ENCODE results near the gene RASSF1.

Gene RASSF1

DNA sequence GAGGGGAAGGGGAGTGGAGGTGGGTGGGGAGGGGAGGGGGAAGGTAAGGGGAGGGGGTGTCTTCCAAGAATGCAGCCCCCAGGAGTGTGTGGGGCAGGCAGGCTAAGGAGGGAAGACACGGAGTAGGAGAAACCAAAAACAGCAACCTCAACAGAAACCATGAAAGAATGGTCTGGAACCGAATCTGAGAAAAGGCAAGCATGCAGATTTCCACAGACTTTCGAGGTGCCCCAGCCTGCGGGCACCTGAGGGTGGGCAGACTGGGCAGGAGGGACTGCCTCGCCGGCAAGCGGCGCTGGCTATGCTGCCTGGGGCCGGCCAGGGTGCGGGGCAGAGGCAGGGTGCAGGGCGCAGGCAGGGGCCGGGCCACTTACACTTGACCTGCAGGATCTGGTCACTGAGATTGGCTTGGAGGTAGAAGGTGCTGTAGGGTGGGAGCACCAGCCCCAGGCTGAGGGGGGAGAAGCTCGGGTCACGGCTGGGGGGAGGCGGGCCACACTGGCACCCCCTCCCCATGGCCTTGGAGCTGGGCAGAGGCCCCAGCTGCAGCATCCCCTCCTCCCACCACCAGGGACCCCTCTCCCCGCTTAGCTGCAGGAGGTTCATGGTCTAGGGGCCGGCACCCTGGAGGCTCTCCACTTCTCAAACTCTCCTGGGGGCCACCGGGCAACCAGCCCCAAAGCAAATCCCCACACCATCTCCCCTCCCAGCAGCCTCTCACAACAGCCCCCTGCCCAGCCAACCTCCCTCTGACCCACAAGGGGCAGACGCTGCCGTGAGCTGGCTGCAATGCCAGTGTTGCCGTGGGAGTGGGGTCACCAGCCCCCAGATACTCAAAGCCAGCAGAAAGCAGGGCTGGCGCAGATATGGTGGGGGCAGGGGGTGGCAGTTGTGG, 34.0 kb upstream of the RASSF1 start:
- H3K4me3 ChIP-seq: no peak overlapping the region
- in situ Hi-C loops (cut with MboI; ENCODE audit: low sequenced_read_pairs): no loop called here
- no peaks in the 10 kb centered on the region for H3K9me3 ChIP-seq
- DNase-seq (ENCODE audit: low spot score in 2 of 2): no peak
- no peaks in the 10 kb centered on the region for H3K27me3 ChIP-seq (ENCODE audit: low read depth)
- no peaks in the 10 kb centered on the region for H3K4me1 ChIP-seq
- no peaks in the 10 kb centered on the region for H3K36me3 ChIP-seq (replicated peaks)

DNA sequence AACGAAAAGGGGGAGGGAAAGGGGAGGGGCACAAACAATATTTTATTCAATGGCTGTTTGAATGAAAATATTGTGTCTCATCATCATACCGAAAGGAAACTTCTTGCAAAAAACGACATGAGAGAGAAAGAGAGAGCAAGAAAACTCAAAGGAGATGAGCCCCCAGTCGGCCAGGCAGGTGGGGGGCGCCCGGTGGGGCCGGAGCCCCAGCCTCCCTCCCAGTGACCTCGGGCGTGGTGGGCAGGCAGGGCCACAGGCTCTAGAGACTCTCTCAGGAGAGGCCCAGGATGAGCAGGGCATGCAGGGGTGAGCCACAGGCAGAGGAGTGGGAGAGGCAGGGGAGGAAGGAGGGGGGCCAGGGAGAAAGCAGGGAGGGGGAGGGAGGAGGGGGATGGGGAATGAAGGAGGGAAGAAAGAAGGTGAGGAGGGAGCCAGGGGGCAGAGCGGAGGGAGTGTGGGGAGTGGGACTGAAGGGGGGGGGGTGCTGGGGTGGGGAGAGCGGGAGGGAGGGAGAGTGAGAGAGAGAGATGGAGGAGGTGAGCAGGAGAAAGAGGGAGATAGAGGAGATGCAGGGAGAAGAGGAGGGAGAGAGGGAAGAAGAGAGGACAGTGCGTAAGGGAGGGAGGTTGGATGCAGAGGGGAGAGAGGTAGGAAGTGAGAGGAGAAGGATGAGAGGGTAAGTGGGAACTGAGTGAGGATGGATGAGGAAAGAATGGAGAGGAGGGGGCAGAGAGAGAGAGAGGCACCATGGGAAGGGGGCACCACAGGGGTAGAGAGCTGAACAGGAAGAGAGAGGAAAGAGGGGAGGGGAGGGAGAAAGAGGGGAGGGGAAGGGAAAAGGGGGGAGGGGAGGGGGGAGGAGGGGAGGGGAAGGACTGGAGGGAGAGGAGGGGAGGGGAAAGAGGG, 32.8 kb upstream of the RASSF1 start:
- no peaks in the 10 kb centered on the region for H3K9me3 ChIP-seq
- H3K4me3 ChIP-seq: no peak overlapping the region
- DNase-seq (ENCODE audit: low spot score in 2 of 2): no peak
- no peaks in the 10 kb centered on the region for H3K4me1 ChIP-seq
- H3K36me3 ChIP-seq (replicated peaks): no peaks in the 10 kb centered on the region
- H3K27me3 ChIP-seq (ENCODE audit: low read depth): no peaks in the 10 kb centered on the region
- in situ Hi-C loops (cut with MboI; ENCODE audit: low sequenced_read_pairs): no loop called here

DNA sequence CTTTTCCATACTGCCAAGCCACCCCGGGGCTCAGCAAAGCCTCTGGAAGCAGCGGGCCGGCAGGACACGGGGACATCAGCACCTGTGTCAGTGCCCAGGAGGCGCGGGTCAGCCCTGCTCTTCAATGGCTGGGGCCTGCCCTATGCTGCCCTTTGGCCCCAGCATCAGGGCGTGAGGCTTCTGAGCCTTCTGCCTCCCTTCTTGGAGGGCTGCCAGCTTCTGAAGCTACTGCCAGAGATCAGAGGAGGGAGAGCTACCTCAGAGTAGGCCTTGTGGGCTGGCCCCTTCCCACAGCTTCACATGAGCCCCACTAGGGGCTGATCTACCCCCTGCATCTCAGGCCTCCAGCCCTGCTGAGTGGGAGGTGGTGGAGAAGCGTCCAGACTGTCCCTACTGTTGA, 31.7 kb upstream of the RASSF1 start:
- no peaks in the 10 kb centered on the region for H3K36me3 ChIP-seq (replicated peaks)
- H3K4me1 ChIP-seq: no peaks in the 10 kb centered on the region
- DNase-seq (ENCODE audit: low spot score in 2 of 2): no peak
- no peaks in the 10 kb centered on the region for H3K27me3 ChIP-seq (ENCODE audit: low read depth)
- H3K4me3 ChIP-seq: no peak overlapping the region
- in situ Hi-C loops (cut with MboI; ENCODE audit: low sequenced_read_pairs): no loop called here
- no peaks in the 10 kb centered on the region for H3K9me3 ChIP-seq

DNA sequence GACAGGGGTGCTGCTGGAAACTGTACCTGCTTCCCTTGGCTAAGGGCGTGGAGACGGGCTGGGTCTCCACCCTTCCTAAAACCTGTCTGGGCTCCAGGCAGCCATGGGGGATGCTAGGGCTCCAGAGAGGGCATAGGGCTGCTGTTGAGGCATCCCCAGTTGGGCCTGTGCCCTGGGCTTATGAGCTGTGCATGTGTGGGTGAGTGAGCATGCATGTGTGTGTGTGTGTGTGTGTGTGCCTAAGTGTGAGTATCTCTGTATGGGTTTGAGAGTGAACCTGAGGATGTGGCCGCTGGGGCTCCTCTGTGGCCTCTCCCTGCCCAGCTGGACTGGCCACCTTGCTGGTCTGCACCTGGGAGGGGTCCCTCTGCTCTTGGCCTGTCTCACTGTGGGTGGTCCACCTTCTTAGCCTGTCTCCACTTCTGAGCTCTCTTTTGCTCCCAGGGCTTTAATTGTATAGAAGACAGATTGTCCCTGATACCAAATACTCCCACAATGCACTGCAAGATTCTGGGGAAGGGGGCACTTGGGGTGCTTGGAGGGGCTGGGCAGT, 30.6 kb upstream of the RASSF1 start:
- DNase-seq (ENCODE audit: low spot score in 2 of 2): no peak
- no peaks in the 10 kb centered on the region for H3K4me1 ChIP-seq
- H3K27me3 ChIP-seq (ENCODE audit: low read depth): no peaks in the 10 kb centered on the region
- H3K4me3 ChIP-seq: no peak overlapping the region
- H3K9me3 ChIP-seq: no peaks in the 10 kb centered on the region
- H3K36me3 ChIP-seq (replicated peaks): no peaks in the 10 kb centered on the region
- in situ Hi-C loops (cut with MboI; ENCODE audit: low sequenced_read_pairs): no loop called here

DNA sequence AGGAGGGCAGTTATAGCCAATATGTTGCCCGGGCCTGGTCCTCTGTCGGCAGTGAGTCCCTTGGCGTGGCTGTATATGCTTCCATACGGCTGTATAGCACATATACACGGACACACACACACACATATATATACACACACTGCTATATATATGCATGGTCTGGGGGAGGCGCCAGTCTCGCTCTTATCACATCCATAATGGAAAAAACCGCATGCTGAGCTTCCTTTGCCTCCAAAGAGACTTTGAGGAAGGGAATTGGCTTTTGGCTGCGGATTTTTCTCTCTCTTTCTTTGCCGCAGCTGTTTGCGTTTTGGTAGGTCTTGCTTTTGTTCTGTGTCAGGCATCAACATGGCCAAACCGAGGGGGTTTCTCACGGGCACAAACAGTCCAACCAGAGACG, 30.0 kb upstream of the RASSF1 start:
- peak; percentile 41 to 46 for DNase-seq (ENCODE audit: low spot score in 2 of 2)

DNA sequence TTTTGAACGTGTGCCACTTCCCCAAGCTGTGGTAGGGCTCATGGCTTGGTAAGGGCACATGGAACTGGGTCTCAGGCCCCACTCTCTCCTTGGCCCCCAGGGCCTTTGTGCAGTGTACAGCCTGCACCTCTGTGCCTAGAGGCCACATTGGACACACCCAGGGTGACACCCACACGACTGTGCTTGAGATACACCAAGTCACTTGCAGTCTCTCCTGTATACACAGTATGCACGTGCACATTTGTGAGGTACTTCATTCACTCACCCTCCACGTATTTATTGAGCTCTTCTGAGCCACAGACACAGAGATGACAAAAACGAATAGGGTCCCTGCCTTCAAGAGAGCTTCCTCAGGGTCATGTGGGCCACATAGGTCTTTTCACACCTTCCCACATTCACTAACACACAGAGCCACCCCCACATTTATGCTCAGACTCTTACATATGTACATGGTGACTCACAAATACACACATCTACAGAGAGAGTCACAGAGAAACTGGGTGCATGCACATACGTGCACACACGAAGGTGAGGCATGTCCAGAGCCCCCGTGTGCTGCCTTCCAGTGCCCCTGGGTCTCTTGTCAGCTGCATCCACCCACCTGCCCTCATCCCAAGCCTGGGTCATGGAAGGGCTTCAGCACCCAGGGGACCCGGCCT, 28.5 kb upstream of the RASSF1 start:
- Histone ChIP-seq H3K4me3 (no peak overlapping the region), H3K9me3 (no peaks in the 10 kb centered on the region), H3K27me3 (ENCODE audit: low read depth) (no peaks in the 10 kb centered on the region), H3K4me1 (peaks cover 3% of the 10 kb centered on the region), H3K36me3 (replicated peaks) (no peaks in the 10 kb centered on the region)
- DNase-seq (ENCODE audit: low spot score in 2 of 2): no peak
- in situ Hi-C loops (cut with MboI; ENCODE audit: low sequenced_read_pairs): no loop called here

More for the DNA sequence above, 30.0 kb upstream of the RASSF1 start:
- Histone ChIP-seq H3K4me1 (no peaks in the 10 kb centered on the region), H3K36me3 (replicated peaks) (no peaks in the 10 kb centered on the region), H3K9me3 (no peaks in the 10 kb centered on the region), H3K27me3 (ENCODE audit: low read depth) (no peaks in the 10 kb centered on the region), H3K4me3 (no peak overlapping the region)
- in situ Hi-C loops (cut with MboI; ENCODE audit: low sequenced_read_pairs): no loop called here

DNA sequence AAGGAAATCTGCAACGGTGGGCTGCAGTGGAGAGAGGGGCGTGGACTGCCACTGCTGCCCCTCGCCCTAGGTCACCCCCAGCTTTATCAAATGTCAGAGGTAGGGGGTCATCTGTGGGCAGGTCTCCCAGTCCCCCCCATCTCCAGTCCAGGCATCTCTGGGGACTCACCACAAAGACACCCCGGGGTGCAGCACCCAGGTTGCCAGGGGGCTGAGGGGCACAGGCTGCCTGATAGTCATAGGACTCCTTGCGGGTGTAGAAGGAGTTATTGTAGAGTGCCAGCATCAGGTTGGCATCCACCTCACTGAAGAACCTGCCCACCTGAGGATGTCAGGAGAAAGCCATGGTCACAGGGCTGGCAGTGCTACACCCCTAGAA, 25.2 kb upstream of the RASSF1 start:
- no peak overlapping the region; the same call in 1 of the 2 replicates for H3K4me3 ChIP-seq
- no peak for DNase-seq (ENCODE audit: low spot score in 2 of 2)
- H3K4me1 ChIP-seq: peaks cover 3% of the 10 kb centered on the region
- no peaks in the 10 kb centered on the region for H3K36me3 ChIP-seq (replicated peaks)
- no peaks in the 10 kb centered on the region for H3K9me3 ChIP-seq
- in situ Hi-C loops (cut with MboI; ENCODE audit: low sequenced_read_pairs): no loop called here
- H3K27me3 ChIP-seq (ENCODE audit: low read depth): no peaks in the 10 kb centered on the region

DNA sequence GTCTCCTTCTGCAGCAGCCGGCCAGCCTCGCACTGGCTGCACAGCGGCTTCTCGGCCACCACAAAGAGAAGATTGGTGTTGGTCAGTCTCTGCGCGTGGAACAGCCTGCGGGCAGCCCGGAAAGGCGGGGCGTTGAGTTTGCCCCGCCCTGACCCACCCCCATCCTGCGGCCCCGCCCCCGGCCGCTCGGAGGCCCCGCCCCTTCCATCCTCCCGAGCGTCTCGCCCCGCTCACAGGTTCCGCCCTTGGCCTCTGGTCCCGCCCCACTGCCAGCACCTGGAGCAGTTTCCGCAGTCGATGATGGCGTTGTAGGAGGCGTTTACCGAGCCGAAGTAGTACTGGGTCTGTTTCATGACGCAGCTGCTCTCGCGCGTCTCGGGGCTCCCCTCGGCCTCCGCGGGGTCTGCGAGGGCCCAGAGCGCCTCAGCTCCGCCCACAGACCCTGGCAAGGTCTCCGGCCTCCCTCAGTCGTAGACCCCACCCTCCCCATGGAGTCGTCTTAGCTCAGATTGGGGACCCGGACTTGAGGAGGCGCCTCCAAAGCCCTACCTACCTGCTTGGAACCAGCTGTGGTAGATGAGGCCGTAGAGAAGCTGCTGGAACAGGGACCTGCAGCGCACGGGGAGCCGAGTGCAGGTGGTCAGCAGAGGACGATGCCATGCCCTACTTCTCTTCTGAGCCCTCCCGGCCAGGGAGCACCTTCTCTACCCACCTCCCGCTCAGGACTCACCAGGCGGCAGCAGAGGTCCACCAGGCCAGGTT, 24.6 kb upstream of the RASSF1 start:
- Histone ChIP-seq H3K4me3 (peak overlapping the region; percentile 29), H3K36me3 (replicated peaks) (no peaks in the 10 kb centered on the region), H3K27me3 (ENCODE audit: low read depth) (no peaks in the 10 kb centered on the region), H3K4me1 (peaks cover 3% of the 10 kb centered on the region), H3K9me3 (no peaks in the 10 kb centered on the region)
- peak; percentile 73 to 95 for DNase-seq (ENCODE audit: low spot score in 2 of 2)
- in situ Hi-C loops (cut with MboI; ENCODE audit: low sequenced_read_pairs): no loop called here

DNA sequence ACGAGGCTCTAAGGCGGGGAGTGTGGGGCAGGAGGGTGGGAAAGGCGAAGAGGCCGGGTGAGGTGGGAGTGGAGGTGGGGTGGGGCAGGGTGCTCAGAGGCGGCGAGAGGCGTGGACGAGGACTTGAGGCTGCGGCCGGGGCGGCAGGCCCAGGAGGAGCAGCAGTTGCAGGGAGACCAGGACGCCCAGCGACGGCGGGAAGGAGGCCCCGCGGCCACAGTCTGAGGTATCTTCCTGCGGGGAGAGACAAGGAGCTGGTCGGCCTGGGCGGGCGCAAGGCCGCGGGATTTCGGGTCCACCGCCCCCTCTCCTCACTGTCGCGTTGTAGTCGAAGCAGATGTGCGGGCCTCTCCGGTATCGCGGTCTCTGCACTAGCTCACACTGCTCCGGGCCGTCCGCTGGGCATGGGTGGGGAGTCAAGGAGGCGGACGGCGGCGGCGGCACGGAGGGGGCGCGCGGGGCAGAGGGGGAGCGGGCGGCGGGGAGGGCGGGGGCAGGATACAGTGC, 24.0 kb upstream of the RASSF1 start:
- no peak for DNase-seq (ENCODE audit: low spot score in 2 of 2)
- H3K36me3 ChIP-seq (replicated peaks): no peaks in the 10 kb centered on the region
- H3K9me3 ChIP-seq: no peaks in the 10 kb centered on the region
- peak overlapping the region; percentile 29 for H3K4me3 ChIP-seq
- peaks cover 7% of the 10 kb centered on the region for H3K4me1 ChIP-seq
- H3K27me3 ChIP-seq (ENCODE audit: low read depth): no peaks in the 10 kb centered on the region
- in situ Hi-C loops (cut with MboI; ENCODE audit: low sequenced_read_pairs): no loop called here

DNA sequence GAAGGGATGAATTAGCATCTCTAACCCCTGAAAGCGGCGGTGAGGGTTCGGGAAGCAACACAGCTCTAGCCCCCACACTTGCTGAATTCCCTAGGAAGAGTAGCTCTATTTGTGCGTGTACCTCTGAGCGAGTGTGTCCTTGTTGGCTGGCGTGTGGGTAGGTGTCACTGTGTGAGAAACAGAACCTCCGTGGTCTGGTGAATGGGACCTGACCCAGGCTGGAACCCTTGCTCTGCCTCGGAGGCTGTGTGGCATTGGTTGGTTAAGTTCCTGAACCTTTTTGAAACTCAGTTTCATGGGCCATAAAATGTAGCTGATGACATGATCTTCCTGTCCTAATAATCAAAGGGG, 19.1 kb upstream of the RASSF1 start:
- Histone ChIP-seq H3K27me3 (ENCODE audit: low read depth) (no peaks in the 10 kb centered on the region), H3K9me3 (no peaks in the 10 kb centered on the region), H3K36me3 (replicated peaks) (peaks cover 42% of the 10 kb centered on the region), H3K4me3 (peak overlapping the region; percentile 74), H3K4me1 (peaks cover 23% of the 10 kb centered on the region)
- no peak for DNase-seq (ENCODE audit: low spot score in 2 of 2)
- in situ Hi-C loops (cut with MboI; ENCODE audit: low sequenced_read_pairs): loop anchor here (10.0 kb wide), 1 partner anchor 1025 kb away; the partner anchor contains the start of gene MANF

DNA sequence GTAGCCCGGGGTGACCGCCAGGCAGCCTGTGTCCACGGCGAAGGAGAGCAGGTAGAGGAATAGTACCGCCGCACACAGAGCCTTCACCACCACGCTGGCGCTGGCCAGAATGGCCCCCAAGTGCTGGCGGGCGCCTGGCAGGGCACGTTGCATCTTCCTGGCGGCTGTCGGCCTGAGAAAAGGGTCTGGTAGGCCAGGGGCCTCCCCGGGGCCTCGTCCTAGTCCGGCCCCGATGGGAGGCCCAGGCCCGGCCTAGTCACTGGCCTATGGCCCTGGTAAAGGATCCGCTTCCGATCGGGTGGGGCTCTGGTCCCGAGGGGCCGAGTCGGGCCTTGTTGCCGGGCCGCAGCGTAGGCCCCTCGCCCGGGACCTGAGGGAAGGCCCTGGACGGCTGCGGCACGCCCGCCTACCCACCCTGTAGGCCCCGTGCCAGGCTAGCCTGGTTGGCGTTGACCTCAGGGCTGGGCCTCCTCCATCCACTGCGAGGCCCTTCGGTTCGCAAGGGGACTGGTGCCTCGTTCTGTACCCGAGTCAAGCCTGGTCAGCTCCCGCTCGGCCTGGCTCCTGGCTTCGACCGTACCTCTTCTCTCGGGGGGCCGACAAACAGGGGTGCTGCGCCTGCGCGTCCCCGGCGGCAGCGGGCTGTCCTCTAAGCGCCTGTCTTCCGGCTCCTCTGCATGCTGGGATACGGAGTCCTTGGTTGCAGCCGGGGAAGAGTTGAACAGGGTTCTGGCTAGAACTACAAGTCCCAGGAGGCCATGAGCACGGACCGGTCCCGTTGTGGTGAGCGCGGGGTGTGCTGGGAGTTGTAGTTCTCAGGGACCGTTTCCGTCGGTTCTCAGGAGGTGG, 18.5 kb upstream of the RASSF1 start, which contains the start of gene TMEM115:
TMEM115 (minus strand) TSS at position 611 of the 849 bp plus-strand sequence; CDS start at position 153, 458 bp downstream.
- in situ Hi-C loops (cut with MboI; ENCODE audit: low sequenced_read_pairs): loop anchor here (10.0 kb wide), 1 partner anchor 1026 kb away; the partner anchor contains the start of gene MANF
- peaks cover 48% of the 10 kb centered on the region for H3K36me3 ChIP-seq (replicated peaks)

More for the DNA sequence above, 18.5 kb upstream of the RASSF1 start, which contains the start of gene TMEM115:
- peak; percentile 98 to 99 for DNase-seq (ENCODE audit: low spot score in 2 of 2)
- H3K27me3 ChIP-seq (ENCODE audit: low read depth): no peaks in the 10 kb centered on the region
- peaks cover 23% of the 10 kb centered on the region for H3K4me1 ChIP-seq
- peak within 1 kb of the TSS; percentile 74 for H3K4me3 ChIP-seq
- no peaks in the 10 kb centered on the region for H3K9me3 ChIP-seq

Measured in HAP-1 (cell line).